ENCODE results near the gene RPS27A.

GRCh38 chr2:55283083-55283482 is 50.6 kb downstream of the RPS27A start:
- TF ChIP-seq CTCF (IDR thresholded peaks at IDR 0.05) (no peak), POLR2AphosphoS5 (IDR thresholded peaks at IDR 0.05; ENCODE audit: low read depth, low read length) (no peak), REST (IDR thresholded peaks at IDR 0.05; ENCODE audit: insufficient read depth in 1 of 2, low read depth in 2 of 2, low read length in 1 of 2) (no peak), SIN3A (IDR thresholded peaks at IDR 0.05; ENCODE audit: borderline replicate concordance, insufficient read depth, low read depth, low read length) (no peak)
